AG09309 (cell line): ENCODE measurements around the gene CCDC93.
"Not testable (repeated sequence)": the region's sequence is repeated elsewhere in the genome, so short reads cannot be mapped to it uniquely, and the experiment has no call there.

Source experiments
- DNase-seq: peaks from one replicate; pipeline ENCODE4 v3.0.0-alpha.2; 2010; ENCODE audit warnings: low read depth
- H3K4me3 ChIP-seq: 2 replicates; pipeline ENCODE4 v1.5.1; 2011; ENCODE audit warnings: mild to moderate bottlenecking, low read depth, low read length, moderate library complexity; ENCODE audit not compliant: control insufficient read depth
- CTCF ChIP-seq: IDR thresholded peaks from 2 replicates; pipeline ENCODE4 v1.5.1; 2011; ENCODE audit warnings: mild to moderate bottlenecking, low read depth, low read length, inconsistent platforms; ENCODE audit not compliant: insufficient read depth, control insufficient read depth; ENCODE audit errors: missing control alignments

The CCDC93 gene

GRCh38 chr2:118032169-118033013 lies 18.5 kb upstream of the CCDC93 start:
- DNase-seq: no peak
- no peak overlapping the region for H3K4me3 ChIP-seq
- peak; percentile 68 for TF ChIP-seq CTCF

- no peak for DNase-seq
- H3K4me3 ChIP-seq: no peak overlapping the region
- TF ChIP-seq CTCF: no peak
Measured at GRCh38 chr2:118031566-118031965, 17.7 kb upstream of the CCDC93 start.

GRCh38 chr2:118029025-118029424 lies 15.2 kb upstream of the CCDC93 start:
- TF ChIP-seq CTCF: no peak
- no peak overlapping the region for H3K4me3 ChIP-seq
- DNase-seq: no peak

GRCh38 chr2:118021356-118021755 lies 7.5 kb upstream of the CCDC93 start:
- no peak for TF ChIP-seq CTCF
- DNase-seq: no peak
- no peak overlapping the region for H3K4me3 ChIP-seq

- no peak overlapping the region for H3K4me3 ChIP-seq
- no peak for DNase-seq
- no peak for TF ChIP-seq CTCF
Measured at GRCh38 chr2:118019821-118020220, 6.0 kb upstream of the CCDC93 start.

GRCh38 chr2:118016911-118017310 lies 3.0 kb upstream of the CCDC93 start:
- TF ChIP-seq CTCF: no peak
- no peak for DNase-seq
- H3K4me3 ChIP-seq: no peak overlapping the region

- H3K4me3 ChIP-seq, DNase-seq: not testable (repeated sequence)
Measured at GRCh38 chr2:118015761-118016160, 1.9 kb upstream of the CCDC93 start.
